ENCODE measurements around the gene RFX8.

The RFX8 gene

GRCh38 chr2:101427743-101428142 lies 47.2 kb downstream of the RFX8 start:
- no peak overlapping the region for H3K9ac ChIP-seq (ENCODE audit: low read depth, low read length)
- no peaks in the 10 kb centered on the region for H3K27me3 ChIP-seq (ENCODE audit: control insufficient read depth, insufficient read depth, low read length)
- H3K36me3 ChIP-seq (ENCODE audit: control insufficient read depth, insufficient read depth, low read length), result no peaks in the 10 kb centered on the region
- H3K4me3 ChIP-seq (ENCODE audit: low read depth, low read length), result no peak overlapping the region
- no peaks in the 10 kb centered on the region for H3K9me3 ChIP-seq (ENCODE audit: control insufficient read depth, insufficient read depth, low read length)
- H3K4me1 ChIP-seq (ENCODE audit: control insufficient read depth, insufficient read depth, low read length), result no peaks in the 10 kb centered on the region
- no peak overlapping the region for H3K27ac ChIP-seq (ENCODE audit: low read depth, low read length)

GRCh38 chr2:101427240-101427639 lies 47.7 kb downstream of the RFX8 start:
- H3K27me3 ChIP-seq (ENCODE audit: control insufficient read depth, insufficient read depth, low read length), result no peaks in the 10 kb centered on the region
- no peak overlapping the region for H3K9ac ChIP-seq (ENCODE audit: low read depth, low read length)
- H3K27ac ChIP-seq (ENCODE audit: low read depth, low read length), result no peak overlapping the region
- H3K9me3 ChIP-seq (ENCODE audit: control insufficient read depth, insufficient read depth, low read length), result no peaks in the 10 kb centered on the region
- no peaks in the 10 kb centered on the region for H3K4me1 ChIP-seq (ENCODE audit: control insufficient read depth, insufficient read depth, low read length)
- H3K36me3 ChIP-seq (ENCODE audit: control insufficient read depth, insufficient read depth, low read length), result no peaks in the 10 kb centered on the region
- H3K4me3 ChIP-seq (ENCODE audit: low read depth, low read length), result no peak overlapping the region

- Histone ChIP-seq H3K36me3 (ENCODE audit: control insufficient read depth, insufficient read depth, low read length) (no peaks in the 10 kb centered on the region), H3K9ac (ENCODE audit: low read depth, low read length) (no peak overlapping the region), H3K9me3 (ENCODE audit: control insufficient read depth, insufficient read depth, low read length) (no peaks in the 10 kb centered on the region), H3K27ac (ENCODE audit: low read depth, low read length) (no peak overlapping the region), H3K4me1 (ENCODE audit: control insufficient read depth, insufficient read depth, low read length) (no peaks in the 10 kb centered on the region), H3K4me3 (ENCODE audit: low read depth, low read length) (no peak overlapping the region), H3K27me3 (ENCODE audit: control insufficient read depth, insufficient read depth, low read length) (no peaks in the 10 kb centered on the region)
Observed at GRCh38 chr2:101426822-101427221, 48.1 kb downstream of the RFX8 start.

GRCh38 chr2:101420623-101421022 lies 54.3 kb downstream of the RFX8 start:
- Histone ChIP-seq H3K27ac (ENCODE audit: low read depth, low read length) (no peak overlapping the region), H3K4me1 (ENCODE audit: control insufficient read depth, insufficient read depth, low read length) (no peaks in the 10 kb centered on the region), H3K36me3 (ENCODE audit: control insufficient read depth, insufficient read depth, low read length) (no peaks in the 10 kb centered on the region), H3K4me3 (ENCODE audit: low read depth, low read length) (no peak overlapping the region), H3K27me3 (ENCODE audit: control insufficient read depth, insufficient read depth, low read length) (no peaks in the 10 kb centered on the region), H3K9ac (ENCODE audit: low read depth, low read length) (no peak overlapping the region), H3K9me3 (ENCODE audit: control insufficient read depth, insufficient read depth, low read length) (no peaks in the 10 kb centered on the region)

- Histone ChIP-seq H3K27ac (ENCODE audit: low read depth, low read length) (no peak overlapping the region), H3K27me3 (ENCODE audit: control insufficient read depth, insufficient read depth, low read length) (no peaks in the 10 kb centered on the region), H3K9ac (ENCODE audit: low read depth, low read length) (no peak overlapping the region), H3K4me1 (ENCODE audit: control insufficient read depth, insufficient read depth, low read length) (no peaks in the 10 kb centered on the region), H3K9me3 (ENCODE audit: control insufficient read depth, insufficient read depth, low read length) (no peaks in the 10 kb centered on the region), H3K4me3 (ENCODE audit: low read depth, low read length) (no peak overlapping the region), H3K36me3 (ENCODE audit: control insufficient read depth, insufficient read depth, low read length) (no peaks in the 10 kb centered on the region)
Observed at GRCh38 chr2:101419096-101419663, 55.7 kb downstream of the RFX8 start.

GRCh38 chr2:101418460-101419095 lies 56.3 kb downstream of the RFX8 start:
- Histone ChIP-seq H3K9me3 (ENCODE audit: control insufficient read depth, insufficient read depth, low read length) (no peaks in the 10 kb centered on the region), H3K27me3 (ENCODE audit: control insufficient read depth, insufficient read depth, low read length) (no peaks in the 10 kb centered on the region), H3K4me3 (ENCODE audit: low read depth, low read length) (no peak overlapping the region), H3K36me3 (ENCODE audit: control insufficient read depth, insufficient read depth, low read length) (no peaks in the 10 kb centered on the region), H3K27ac (ENCODE audit: low read depth, low read length) (no peak overlapping the region), H3K9ac (ENCODE audit: low read depth, low read length) (no peak overlapping the region), H3K4me1 (ENCODE audit: control insufficient read depth, insufficient read depth, low read length) (no peaks in the 10 kb centered on the region)

- Histone ChIP-seq H3K36me3 (ENCODE audit: control insufficient read depth, insufficient read depth, low read length) (no peaks in the 10 kb centered on the region), H3K27ac (ENCODE audit: low read depth, low read length) (no peak overlapping the region), H3K4me3 (ENCODE audit: low read depth, low read length) (no peak overlapping the region), H3K27me3 (ENCODE audit: control insufficient read depth, insufficient read depth, low read length) (no peaks in the 10 kb centered on the region), H3K9me3 (ENCODE audit: control insufficient read depth, insufficient read depth, low read length) (no peaks in the 10 kb centered on the region), H3K9ac (ENCODE audit: low read depth, low read length) (no peak overlapping the region), H3K4me1 (ENCODE audit: control insufficient read depth, insufficient read depth, low read length) (no peaks in the 10 kb centered on the region)
Observed at GRCh38 chr2:101416609-101417008, 58.3 kb downstream of the RFX8 start.

GRCh38 chr2:101415884-101416283 lies 59.0 kb downstream of the RFX8 start:
- H3K27ac ChIP-seq (ENCODE audit: low read depth, low read length), result no peak overlapping the region
- no peaks in the 10 kb centered on the region for H3K27me3 ChIP-seq (ENCODE audit: control insufficient read depth, insufficient read depth, low read length)
- H3K4me1 ChIP-seq (ENCODE audit: control insufficient read depth, insufficient read depth, low read length), result no peaks in the 10 kb centered on the region
- H3K36me3 ChIP-seq (ENCODE audit: control insufficient read depth, insufficient read depth, low read length), result no peaks in the 10 kb centered on the region
- no peak overlapping the region for H3K9ac ChIP-seq (ENCODE audit: low read depth, low read length)
- H3K4me3 ChIP-seq (ENCODE audit: low read depth, low read length), result no peak overlapping the region
- no peaks in the 10 kb centered on the region for H3K9me3 ChIP-seq (ENCODE audit: control insufficient read depth, insufficient read depth, low read length)

- Histone ChIP-seq H3K4me1 (ENCODE audit: control insufficient read depth, insufficient read depth, low read length) (no peaks in the 10 kb centered on the region), H3K36me3 (ENCODE audit: control insufficient read depth, insufficient read depth, low read length) (no peaks in the 10 kb centered on the region), H3K27me3 (ENCODE audit: control insufficient read depth, insufficient read depth, low read length) (no peaks in the 10 kb centered on the region), H3K9me3 (ENCODE audit: control insufficient read depth, insufficient read depth, low read length) (no peaks in the 10 kb centered on the region), H3K9ac (ENCODE audit: low read depth, low read length) (no peak overlapping the region), H3K27ac (ENCODE audit: low read depth, low read length) (no peak overlapping the region), H3K4me3 (ENCODE audit: low read depth, low read length) (no peak overlapping the region)
Observed at GRCh38 chr2:101415220-101415619, 59.7 kb downstream of the RFX8 start.

- Histone ChIP-seq H3K27ac (ENCODE audit: low read depth, low read length) (no peak overlapping the region), H3K36me3 (ENCODE audit: control insufficient read depth, insufficient read depth, low read length) (no peaks in the 10 kb centered on the region), H3K9ac (ENCODE audit: low read depth, low read length) (no peak overlapping the region), H3K9me3 (ENCODE audit: control insufficient read depth, insufficient read depth, low read length) (no peaks in the 10 kb centered on the region), H3K4me1 (ENCODE audit: control insufficient read depth, insufficient read depth, low read length) (no peaks in the 10 kb centered on the region), H3K27me3 (ENCODE audit: control insufficient read depth, insufficient read depth, low read length) (no peaks in the 10 kb centered on the region), H3K4me3 (ENCODE audit: low read depth, low read length) (no peak overlapping the region)
Observed at GRCh38 chr2:101412092-101412694, 62.7 kb downstream of the RFX8 start.

GRCh38 chr2:101410746-101411145 lies 64.2 kb downstream of the RFX8 start:
- Histone ChIP-seq H3K27ac (ENCODE audit: low read depth, low read length) (no peak overlapping the region), H3K36me3 (ENCODE audit: control insufficient read depth, insufficient read depth, low read length) (no peaks in the 10 kb centered on the region), H3K9me3 (ENCODE audit: control insufficient read depth, insufficient read depth, low read length) (no peaks in the 10 kb centered on the region), H3K27me3 (ENCODE audit: control insufficient read depth, insufficient read depth, low read length) (no peaks in the 10 kb centered on the region), H3K4me1 (ENCODE audit: control insufficient read depth, insufficient read depth, low read length) (no peaks in the 10 kb centered on the region; the same call in 1 of the 2 replicates), H3K4me3 (ENCODE audit: low read depth, low read length) (no peak overlapping the region), H3K9ac (ENCODE audit: low read depth, low read length) (no peak overlapping the region)
